Measurements from ENCODE around the gene FANCI.
"Not testable (repeated sequence)": the region's sequence is repeated elsewhere in the genome, so short reads cannot be mapped to it uniquely, and the experiment has no call there.

FANCI gene

DNA sequence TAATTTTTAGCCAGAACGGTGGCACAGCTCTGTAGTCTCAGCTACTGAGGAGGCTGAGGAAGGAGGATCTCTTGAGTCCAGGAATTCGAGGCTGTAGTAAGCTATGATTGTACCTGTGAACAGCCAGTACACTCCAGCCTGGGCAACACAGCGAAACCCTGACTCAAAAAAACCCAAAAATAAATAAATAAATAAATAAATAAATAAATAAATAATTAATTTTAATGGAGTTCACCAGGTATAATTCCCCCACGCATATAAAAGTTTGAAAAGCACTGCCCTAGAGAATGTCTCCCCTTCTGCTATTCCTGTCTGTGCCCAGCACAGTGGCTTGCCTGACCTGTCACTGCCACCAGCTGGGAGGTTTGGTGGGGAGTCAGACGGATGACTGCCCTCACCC is 18.2 kb upstream of the FANCI start:
- DNase-seq: no peak

DNA sequence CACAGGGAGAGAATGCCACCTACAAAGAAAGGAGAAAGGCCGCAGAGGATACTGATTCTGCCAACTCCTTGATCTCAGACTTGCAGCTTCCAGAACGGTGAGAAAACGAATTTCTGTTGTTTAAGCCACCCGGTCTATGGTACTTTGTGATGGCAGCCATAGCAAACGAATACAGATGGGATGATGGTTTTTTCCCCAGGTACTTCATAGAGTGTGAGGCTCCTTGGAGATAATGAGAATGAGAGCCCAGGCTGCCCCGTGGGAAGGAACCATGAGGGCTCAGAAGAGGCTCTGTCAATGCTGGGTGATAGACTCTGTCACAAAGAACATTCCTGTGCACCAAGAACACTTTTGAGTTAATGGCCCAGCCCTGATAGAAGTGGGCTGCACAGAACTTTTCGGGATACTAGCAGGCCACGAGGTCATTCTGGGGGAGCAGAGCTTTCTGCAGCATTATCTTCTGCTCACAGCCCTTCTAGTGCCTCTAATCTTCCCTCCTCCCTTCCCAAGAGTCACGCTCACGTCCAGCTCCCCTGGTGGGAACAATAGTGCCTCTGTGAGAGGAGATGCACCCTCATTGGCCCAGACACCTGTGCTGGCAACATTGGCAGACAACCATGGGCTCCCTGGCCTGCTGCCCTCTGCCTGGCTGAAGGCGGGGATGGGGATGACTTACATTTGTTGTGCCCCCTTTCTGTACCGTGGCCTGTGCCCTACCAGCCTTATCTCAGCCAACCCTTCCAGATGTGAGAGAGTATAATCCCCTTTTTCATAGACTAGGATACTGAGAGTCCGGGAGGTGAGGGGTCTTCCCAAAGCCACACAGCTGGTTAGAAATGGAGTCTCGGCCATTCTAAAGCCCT is 17.2 kb upstream of the FANCI start:
- no peak for DNase-seq

DNA sequence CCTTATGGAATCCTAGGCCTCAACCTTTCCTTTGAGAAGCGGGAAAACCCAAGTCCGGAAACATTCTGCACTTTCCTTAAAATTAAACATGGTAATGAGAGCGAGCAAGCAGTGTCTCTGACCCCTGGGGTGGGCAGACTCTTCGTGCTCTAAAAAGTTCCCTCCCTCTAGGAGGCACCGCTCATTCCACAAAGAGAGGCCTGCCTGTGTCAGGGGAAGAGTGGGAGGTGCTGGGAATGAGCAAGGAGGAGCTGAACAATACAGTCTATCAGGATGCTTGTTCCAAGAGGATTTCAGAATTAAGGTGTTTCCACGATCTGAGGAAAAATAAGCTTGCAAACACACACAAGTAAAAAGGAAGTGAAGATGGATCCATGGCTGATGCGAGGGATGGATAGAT is 16.4 kb upstream of the FANCI start:
- DNase-seq: no peak

DNA sequence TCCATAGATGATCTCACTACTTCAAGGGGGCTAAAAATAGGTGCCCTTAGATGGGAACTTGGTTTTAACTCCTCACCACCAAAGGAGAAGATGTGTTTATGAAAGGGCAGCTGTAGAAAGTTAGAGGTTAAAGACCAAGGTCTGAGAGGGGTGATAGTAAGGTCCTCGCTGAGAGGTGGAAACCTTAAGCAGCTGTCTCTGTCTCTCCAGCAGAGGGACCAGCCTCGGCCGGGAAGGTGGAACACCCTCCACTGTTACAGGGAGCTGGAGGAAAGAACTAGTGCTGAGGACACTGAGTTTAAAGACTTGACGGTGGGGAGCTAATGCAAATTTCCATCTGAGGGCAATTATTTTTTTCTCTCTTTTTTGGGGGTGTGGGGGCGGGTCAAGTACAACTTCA is 13.5 kb upstream of the FANCI start:
- DNase-seq: no peak

DNA sequence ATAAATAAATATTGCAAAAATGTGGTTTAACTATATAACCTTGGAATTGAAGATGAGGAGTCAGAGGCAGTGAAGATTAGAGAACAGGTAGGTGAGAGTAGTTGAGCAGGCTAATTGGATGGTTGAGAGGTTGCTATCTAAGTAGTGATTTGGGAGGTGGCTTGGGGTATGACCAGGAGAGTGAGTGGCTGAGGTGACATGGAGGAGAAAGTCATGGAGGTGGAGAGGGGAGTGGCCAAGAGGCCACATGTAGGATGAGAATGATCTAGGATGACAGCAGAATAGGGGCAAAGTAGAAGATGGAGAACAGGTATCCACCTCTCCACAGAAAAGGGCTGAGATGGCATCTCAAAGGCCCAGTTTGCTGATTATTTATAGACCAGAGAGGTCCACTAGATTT is 11.9 kb upstream of the FANCI start:
- DNase-seq: no peak

DNA sequence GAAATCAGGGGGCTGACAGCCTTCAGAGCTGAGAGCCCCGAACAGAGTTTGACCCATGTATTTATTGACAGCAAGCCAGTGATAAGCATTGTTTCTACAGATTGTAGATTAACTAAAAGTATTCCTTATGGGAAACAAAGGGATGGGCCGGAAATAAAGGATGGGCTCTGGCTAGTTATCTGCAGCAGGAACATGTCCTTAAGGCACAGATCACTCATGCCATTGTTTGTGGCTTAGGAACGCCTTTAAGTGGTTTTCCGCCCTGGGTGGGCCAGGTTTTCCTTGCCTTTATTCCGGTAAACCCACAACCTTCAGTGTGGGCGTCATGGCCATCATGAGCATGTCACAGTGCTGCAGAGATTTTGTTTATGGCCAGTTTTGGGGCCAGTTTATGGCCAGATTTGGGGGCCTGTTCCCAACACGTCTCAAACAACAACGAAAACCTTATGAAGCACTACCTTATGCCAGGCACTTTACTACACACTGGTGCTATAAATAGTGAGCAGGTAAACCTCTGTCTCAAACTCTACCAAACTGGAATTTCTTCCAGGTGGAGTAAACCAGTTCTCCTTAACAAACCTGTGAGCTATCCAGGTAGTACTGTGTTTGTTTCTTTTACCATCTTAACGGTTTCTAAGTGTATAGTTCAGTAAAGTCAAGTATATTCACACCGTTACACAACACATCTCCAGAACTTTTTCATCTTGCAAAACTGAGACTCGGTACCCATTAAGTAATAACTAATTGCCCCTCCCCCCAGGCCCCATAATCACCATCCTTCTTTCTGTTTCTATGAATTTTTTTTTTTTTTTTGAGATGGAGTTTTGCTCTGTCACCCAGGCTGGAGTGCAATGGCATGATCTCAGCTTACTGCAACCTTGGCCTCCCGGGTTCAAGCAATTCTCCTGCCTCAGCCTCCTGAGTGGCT is 3.6 kb upstream of the FANCI start:
- not testable (repeated sequence) for DNase-seq

DNA sequence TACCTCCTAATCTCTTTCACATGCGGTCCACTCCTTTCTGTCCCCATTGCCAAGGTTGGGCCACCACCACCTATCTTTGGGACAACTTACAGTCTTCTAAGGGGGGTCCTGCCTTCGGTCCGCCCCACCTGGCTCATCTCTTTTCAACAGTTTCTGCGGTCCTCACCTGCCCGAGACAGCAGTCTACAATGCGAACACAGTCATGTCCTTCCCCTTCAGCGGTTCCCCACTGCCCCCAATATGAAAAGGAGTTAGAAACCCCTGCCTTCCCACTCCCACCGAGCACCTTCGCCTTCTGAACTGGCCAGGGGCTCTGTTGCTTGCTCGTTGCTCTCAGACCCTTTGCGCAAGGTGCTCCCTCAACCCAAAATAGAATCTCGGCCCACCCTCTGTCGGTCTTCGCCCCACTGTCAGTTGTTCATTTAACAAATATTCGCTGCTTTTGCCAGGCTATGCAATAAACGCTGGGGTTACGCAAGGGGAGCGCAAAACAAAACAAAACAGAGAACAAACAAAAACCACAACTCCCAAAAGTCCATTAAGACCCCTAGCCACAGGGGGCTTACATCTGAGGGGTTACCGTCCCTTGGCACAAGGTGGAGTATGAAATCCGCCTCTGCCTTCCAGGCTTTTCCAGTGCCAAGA is 611 bp upstream of the FANCI start:
- DNase-seq: no peak

DNA sequence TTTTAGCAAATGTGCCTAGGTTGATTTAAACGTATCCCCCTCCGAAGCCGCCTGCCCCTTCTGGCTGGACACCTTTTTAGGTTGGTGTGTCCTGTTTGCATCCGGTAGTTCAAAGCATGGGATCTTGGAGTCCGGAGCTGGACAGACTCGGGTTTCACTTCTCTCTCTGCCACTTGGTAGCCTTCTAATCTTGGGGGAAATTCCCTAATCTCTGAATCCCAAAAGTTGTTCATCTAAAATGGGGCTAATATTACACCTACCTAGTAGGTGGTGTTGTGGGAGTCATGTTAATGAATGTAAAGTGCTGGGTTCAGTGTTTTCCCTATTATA is 760 bp downstream of the FANCI start:
- peak in 3 of 4 experiments; percentile 21 to 34 (median 33) for DNase-seq

DNA sequence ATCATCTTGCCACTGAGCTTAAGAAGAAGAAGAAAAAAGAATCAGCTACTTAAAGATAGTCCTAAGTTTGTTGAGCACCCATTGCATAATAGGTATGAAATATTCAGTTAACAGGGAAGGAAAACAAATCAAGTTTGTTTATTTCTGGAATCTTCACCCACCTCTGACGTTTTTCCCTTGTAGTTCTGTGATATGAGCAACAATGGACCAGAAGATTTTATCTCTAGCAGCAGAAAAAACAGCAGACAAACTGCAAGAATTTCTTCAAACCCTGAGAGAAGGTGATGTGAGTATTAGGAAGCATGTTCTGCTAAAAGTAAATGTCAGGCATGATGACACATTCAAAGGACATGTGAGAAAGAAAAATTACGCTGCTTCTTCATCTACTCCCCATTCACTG is 3.7 kb downstream of the FANCI start:
- peak in 1 of 4 experiments; percentile 8 for DNase-seq

DNA sequence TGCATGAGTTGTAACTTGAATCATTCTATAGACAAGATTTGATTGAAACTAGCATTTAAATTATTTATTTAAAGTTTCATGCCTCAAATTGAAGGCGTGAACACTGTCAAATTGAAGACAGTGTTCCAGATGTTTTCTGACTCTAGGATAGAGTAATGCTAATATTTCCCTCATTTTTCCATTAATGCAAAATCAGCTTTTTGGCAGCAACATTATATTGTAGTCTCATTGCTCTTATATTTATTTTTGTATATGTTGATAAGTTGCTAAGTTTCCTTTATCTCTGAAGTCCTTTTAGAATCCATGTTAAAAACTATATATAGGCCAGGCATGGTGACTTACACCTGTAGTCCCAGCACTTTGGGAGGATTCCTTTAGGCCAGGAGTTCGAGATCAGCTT is 4.8 kb downstream of the FANCI start:
- DNase-seq: no peak

DNA sequence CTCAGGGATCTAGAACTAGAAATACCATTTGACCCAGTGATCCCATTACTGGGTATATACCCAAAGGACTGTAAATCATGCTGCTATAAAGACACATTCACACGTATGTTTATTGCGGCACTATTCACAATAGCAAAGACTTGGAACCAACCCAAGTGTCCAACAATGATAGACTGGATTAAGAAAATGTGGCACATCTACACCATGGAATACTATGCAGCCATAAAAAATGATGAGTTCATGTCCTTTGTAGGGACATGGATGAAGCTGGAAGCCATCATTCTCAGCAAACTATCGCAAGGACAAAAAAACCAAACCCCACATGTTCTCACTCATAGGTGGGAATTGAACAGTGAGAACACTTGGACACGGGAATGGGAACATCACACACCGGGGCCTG is 6.4 kb downstream of the FANCI start:
- DNase-seq: not testable (repeated sequence)

DNA sequence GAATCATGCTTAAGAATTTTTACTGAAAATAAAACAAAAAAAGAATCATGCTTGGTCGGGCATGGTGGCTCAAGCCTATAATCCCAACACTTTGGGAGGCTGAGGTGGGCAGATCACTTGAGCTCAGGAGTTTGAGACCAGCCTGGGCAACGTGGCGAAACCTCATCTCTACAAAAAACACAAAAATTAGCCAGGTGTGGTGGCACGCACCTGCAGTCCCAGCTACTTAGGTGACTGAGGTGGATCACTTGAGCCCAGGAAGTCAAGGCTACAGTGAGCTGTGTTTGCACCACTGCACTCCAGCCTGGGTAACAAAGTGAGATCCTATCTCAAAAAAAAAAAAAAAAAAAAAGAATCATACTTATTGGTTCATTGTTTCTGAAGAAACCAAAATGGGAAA is 33.5 kb downstream of the FANCI start:
- not testable (repeated sequence) for DNase-seq

DNA sequence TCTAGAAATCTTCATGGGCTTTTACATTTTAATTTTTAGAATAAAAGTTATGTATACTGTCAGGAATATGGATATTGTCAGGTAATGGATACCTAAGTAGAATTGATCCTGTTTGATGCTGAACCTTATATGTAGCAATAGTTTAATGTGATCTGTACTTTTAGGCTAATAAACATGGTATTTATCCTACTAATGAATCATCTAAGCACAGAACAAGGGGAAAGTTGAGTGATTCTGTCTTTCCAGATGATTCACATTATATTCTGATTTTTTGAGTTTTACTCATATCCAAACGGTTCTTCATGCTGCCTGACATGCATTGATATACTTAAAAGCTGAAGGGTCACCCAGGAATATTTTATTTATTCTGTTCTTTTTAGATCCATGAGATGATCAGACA is 34.5 kb downstream of the FANCI start:
- DNase-seq: no peak

DNA sequence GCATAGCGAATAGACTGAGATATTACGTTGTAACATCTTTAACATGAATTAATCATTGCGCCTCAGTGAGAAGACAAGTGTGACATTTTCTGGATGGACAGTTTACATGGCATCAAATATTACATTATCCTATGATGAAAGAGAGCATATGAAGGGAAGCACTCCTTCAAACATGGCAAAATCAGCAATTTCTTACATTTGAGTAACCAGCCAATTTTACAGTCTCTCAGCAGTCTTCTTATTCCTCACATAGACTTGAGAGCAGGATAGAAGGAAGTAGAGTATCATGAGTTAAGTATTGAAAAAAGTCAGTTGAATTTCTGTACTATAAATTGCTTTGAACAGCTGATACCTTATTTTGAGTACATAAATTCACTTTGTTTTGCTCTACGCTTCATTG is 38.9 kb downstream of the FANCI start:
- peak; percentile 6 to 74 (median 43) for DNase-seq

DNA sequence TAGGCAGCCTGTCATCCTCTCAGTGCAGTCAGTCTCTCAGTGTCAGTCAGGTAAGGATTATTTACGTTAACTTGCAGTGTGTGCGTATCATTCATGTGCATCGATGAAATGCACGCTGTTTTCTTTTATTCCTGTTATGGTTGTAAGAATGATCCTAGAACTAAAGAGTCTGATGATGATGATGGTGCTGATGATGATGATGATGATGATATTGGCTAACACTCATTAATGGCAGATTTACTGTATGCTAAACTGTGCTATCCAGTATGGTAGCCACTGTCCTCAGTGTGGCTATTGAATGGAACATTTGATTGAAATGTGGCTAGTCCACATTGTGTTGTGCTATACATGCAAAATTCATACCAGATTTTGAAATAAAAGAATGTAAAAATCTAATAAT is 39.4 kb downstream of the FANCI start:
- DNase-seq: no peak

DNA sequence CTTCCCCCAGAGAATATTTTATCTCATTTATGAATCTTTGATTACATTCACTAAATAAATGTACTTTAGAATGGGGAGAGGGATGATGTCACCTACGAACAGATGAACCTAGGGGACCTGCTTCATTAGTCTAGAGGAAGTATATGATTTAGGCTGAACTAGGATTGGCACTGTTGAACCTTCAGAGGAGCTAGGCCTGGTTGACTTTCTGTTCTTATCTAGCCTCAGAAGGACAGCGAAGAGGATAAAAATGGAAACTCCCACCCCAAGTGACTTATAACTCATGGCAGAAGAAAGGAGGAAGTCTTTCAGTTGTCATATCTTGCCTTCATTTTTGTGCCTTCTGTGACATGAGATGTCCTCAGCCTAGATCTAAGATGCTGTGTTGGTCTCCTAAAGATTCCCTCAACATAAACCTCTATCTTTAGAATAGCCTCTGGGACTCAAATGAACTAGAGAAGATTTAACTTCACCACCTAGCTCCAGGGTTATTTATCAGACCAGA is 48.2 kb downstream of the FANCI start:
- DNase-seq: no peak

DNA sequence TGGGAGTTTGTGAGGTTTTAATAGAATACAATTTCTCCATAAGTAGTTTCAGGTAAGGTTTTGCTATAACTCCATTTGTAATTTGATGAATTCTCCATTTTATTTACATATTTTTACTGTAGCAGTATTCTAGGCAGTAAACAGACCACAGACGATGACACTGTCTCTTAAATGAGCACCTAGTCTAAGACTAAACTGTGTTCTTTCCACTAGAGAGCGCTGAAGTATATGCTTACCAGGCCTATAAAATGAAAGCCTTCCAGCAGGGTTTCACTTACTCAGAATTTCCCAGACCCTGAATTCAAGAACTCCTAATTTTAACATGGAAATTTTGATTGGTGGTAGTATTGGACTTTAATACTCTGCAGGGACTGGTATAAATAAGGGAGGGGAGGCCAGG is 49.2 kb downstream of the FANCI start:
- DNase-seq: no peak

DNA sequence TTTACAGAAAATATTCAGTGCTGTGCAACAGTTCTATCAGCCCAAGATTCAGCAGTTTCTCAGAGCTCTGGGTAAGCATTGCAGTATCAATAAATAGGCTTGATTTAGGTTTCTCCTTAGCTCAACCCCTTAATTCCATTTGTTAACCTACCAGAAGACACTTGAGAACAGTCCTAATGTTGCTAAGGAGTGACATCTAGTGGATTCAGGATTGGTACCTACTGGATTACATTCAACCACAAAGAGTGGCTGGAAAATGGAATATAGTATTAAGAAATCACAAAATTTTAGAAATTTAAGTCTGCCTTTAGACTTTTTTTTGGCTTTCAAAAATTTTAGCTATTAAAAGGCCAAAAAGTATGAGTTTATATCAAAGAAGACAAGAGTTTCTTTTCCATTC is 56.1 kb downstream of the FANCI start:
- peak in 2 of 4 experiments; percentile 24 to 35 for DNase-seq

DNA sequence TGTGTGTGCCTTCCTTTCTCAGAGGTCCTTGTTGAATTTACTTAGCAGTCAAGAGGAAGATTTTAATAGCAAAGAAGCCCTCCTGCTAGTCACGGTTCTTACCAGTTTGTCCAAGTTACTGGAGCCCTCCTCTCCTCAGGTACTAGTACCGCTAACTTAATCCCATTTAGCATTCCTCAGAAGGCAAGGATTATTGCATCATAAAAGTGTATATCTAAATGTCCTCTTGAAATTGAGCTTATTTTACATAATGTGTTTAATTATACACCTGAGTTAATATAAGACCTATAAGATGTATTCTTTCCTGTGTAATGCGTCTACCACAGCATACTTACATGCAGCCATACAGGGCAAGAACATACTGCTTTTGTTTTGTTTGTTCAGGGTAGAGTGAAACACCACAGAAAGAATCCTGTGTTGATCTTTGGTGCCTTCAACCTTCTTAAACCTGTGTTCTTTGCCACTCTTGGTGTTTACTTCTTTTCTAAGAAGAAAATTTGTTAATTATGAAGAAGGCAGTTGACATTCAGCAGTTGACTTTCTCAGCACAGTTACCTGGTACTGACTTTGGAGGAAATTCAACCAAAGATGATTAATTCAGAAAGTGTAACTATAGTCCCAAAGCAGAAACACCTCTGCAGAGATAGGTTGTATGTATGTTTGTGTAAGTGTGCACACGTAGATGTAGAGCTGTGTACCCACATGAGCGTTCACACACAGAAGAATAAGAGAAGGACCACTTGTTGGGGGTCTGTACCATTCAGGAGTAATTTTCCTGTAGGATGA is 57.7 kb downstream of the FANCI start:
- DNase-seq: no peak

DNA sequence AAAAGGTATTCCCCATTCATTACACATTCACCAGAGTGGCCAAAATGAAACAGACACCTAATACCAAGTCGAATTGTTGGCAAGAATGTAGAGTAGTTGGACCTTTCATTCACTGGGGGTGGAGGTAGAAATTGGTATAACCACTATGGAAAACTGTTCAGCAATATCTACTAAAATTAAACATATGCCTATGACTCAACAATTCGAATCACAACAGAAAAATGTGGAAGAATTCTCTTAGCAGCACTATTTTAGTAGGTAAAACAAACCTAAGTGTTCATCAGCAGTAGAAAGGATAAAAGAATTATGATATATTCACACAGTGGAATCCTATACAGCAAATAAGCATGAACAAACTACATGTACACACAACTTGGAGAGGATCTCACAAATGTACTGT is 60.2 kb downstream of the FANCI start:
- DNase-seq: no peak

DNA sequence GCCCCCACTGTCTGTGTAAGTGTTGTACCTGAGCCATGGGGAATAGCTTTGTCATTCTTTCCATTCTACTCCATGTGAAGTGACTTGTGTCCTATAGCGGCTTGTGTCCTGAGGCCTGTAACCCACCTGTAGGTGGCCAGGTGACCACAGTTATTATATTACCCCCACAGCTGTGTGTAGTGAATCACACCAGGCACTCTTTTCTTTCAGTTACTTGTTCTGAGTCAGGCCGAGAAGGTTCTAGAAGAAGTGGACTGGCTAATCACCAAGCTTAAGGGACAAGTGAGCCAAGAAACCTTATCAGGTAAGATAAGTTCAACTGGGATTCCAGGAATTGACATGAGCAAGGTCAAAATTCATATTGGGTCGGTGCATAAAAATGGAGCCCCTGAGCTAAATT is 61.6 kb downstream of the FANCI start:
- no peak for DNase-seq

DNA sequence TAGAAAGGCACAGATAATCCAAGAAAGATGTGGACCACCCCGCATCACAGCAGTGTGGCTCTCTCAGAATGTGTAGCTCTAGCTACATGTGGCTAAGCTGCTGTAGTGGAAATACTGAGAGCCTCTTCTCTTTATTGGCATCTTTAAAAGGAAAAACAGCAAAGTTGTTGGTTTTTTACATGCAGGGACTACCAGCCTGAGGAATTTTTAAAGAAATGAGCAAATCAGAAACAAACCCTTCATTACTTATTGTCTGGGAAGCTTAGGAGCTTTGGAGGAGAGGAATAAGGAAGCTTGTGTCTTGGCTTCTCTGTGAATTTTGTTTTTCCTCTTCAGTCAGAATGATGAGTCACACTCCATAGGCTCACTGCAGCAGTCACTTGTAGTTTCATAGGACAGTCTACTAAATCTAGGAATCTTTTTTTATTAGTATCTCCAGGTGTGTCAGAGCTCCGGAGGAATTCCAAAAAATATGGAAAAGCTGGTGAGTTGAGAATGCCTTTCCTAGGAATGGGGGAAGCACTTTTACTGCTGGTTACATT is 63.3 kb downstream of the FANCI start:
- peak; percentile 19 to 67 (median 54) for DNase-seq

All from suppressor macrophage (primary cell).